ENCODE data around the gene TMEM184A.

DNA sequence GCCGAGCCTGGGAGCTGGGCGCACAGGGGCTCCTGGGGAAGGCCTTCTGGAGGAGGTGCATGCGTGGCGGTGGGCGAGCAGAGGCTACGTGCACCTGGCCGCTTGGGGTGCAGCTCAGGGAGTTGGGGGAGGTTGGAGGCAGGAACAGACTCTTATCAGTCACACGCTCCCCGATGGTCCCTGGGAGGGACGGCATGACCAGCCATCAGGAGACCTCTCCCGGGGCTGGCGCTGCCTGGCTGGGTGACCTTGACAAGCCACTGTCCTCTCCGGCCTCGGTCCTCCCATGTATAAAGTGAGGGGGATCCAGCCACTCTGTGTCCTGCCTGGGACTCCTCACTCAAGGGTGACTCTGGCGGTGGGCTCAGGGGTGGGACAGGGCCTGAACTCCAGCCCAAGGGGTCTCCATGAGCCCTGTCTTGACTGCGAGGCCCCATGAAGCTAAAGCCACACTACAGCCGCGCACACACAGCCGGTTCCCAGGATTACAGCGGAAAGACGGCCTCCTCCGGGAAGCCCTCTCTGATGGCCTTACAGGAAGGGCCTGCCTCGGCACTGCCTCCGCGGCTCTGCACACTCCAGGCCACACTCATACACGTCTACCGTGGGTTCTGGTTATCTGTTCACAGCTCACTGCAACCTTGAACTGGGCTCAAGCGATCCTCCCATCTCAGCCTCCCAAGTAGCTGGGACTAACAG, 2.3 kb downstream of the TMEM184A start:
- no peak for TF ChIP-seq EZH2 (IDR thresholded peaks at IDR 0.05)
- TF ChIP-seq POLR2AphosphoS5 (IDR thresholded peaks at IDR 0.05; ENCODE audit: borderline replicate concordance, low read depth, low read length) = no peak

All from SK-N-MC (cell line).